ENCODE measurements around the gene QPRT. TPM values are rescaled to one million over a fixed set of nuclear protein-coding genes. Genes with fewer than 3 reads are reported as not detected.

The QPRT gene
- total and polyA plus RNA-seq, 2 of the 13 experiments (the other 11 are each of a cell fraction or from before 2014, with no cell fraction given), result 130 to 218 TPM

DNA sequence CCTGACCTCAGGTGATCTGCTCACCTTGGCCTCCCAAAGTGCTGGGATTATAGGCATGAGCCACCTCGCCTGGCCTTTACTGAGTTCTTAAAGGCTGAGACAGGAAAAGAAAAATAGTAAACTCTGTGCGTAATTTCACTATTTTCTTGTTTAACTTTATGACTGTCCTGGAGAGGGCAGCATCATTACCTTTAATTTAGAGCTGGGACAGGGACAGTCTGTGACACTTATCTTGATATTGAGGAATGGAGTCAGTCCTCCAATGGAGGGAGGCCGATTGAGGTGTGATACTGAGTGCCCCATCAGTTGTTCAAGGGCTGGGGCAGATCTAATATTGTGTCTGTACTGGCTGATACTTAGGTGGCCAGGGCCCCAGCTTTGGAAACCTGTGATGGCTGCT is 37.4 kb upstream of the QPRT start (continued):
- TF ChIP-seq, protein P1, sequence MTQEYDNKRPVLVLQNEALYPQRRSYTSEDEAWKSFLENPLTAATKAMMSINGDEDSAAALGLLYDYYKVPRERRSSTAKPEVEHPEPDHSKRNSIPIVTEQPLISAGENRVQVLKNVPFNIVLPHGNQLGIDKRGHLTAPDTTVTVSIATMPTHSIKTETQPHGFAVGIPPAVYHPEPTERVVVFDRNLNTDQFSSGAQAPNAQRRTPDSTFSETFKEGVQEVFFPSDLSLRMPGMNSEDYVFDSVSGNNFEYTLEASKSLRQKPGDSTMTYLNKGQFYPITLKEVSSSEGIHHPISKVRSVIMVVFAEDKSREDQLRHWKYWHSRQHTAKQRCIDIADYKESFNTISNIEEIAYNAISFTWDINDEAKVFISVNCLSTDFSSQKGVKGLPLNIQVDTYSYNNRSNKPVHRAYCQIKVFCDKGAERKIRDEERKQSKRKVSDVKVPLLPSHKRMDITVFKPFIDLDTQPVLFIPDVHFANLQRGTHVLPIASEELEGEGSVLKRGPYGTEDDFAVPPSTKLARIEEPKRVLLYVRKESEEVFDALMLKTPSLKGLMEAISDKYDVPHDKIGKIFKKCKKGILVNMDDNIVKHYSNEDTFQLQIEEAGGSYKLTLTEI (CRISPR knock-in tag; conservative IDR thresholded peaks at IDR 0.05), result no peak
- TF ChIP-seq PCBP1 (IDR thresholded peaks at IDR 0.05; ENCODE audit: borderline replicate concordance, low read depth, low read length) (no peak), MZF1 (CRISPR knock-in tag; IDR thresholded peaks at IDR 0.05; ENCODE audit: borderline replicate concordance) (no peak), STAG1 (CRISPR knock-in tag; IDR thresholded peaks at IDR 0.05) (peak; percentile 62), ZNF317 (CRISPR knock-in tag; IDR thresholded peaks at IDR 0.05) (no peak), MIXL1 (CRISPR knock-in tag; IDR thresholded peaks at IDR 0.05) (peak; percentile 68; the same call in 1 of the 2 replicates), ZNF782 (CRISPR knock-in tag; IDR thresholded peaks at IDR 0.05; ENCODE audit: borderline replicate concordance) (no peak), SNRNP70 (IDR thresholded peaks at IDR 0.05; ENCODE audit: low read depth, low read length) (no peak), RAD21 (CRISPR knock-in tag; IDR thresholded peaks at IDR 0.05) (peak; percentile 52), RARG (CRISPR knock-in tag; IDR thresholded peaks at IDR 0.05; ENCODE audit: low read depth) (no peak), SIX4 (CRISPR knock-in tag; IDR thresholded peaks at IDR 0.05) (no peak), PHF8 (CRISPR knock-in tag; IDR thresholded peaks at IDR 0.05) (no peak), WIZ (CRISPR knock-in tag; IDR thresholded peaks at IDR 0.05) (no peak), ZSCAN9 (CRISPR knock-in tag; IDR thresholded peaks at IDR 0.05; ENCODE audit: borderline replicate concordance) (no peak), ZNF790 (CRISPR knock-in tag; IDR thresholded peaks at IDR 0.05; ENCODE audit: borderline replicate concordance) (no peak)
- TF ChIP-seq, protein P2, sequence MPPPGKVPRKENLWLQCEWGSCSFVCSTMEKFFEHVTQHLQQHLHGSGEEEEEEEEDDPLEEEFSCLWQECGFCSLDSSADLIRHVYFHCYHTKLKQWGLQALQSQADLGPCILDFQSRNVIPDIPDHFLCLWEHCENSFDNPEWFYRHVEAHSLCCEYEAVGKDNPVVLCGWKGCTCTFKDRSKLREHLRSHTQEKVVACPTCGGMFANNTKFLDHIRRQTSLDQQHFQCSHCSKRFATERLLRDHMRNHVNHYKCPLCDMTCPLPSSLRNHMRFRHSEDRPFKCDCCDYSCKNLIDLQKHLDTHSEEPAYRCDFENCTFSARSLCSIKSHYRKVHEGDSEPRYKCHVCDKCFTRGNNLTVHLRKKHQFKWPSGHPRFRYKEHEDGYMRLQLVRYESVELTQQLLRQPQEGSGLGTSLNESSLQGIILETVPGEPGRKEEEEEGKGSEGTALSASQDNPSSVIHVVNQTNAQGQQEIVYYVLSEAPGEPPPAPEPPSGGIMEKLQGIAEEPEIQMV (CRISPR knock-in tag; IDR thresholded peaks at IDR 0.05; ENCODE audit: low read depth), result no peak
- TF ChIP-seq, protein P3, sequence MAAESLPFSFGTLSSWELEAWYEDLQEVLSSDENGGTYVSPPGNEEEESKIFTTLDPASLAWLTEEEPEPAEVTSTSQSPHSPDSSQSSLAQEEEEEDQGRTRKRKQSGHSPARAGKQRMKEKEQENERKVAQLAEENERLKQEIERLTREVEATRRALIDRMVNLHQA (CRISPR knock-in tag; IDR thresholded peaks at IDR 0.05), result no peak
- TF ChIP-seq, protein P4, sequence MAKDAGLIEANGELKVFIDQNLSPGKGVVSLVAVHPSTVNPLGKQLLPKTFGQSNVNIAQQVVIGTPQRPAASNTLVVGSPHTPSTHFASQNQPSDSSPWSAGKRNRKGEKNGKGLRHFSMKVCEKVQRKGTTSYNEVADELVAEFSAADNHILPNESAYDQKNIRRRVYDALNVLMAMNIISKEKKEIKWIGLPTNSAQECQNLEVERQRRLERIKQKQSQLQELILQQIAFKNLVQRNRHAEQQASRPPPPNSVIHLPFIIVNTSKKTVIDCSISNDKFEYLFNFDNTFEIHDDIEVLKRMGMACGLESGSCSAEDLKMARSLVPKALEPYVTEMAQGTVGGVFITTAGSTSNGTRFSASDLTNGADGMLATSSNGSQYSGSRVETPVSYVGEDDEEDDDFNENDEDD (CRISPR knock-in tag; IDR thresholded peaks at IDR 0.05; ENCODE audit: borderline replicate concordance), result no peak
- TF ChIP-seq, protein P5, sequence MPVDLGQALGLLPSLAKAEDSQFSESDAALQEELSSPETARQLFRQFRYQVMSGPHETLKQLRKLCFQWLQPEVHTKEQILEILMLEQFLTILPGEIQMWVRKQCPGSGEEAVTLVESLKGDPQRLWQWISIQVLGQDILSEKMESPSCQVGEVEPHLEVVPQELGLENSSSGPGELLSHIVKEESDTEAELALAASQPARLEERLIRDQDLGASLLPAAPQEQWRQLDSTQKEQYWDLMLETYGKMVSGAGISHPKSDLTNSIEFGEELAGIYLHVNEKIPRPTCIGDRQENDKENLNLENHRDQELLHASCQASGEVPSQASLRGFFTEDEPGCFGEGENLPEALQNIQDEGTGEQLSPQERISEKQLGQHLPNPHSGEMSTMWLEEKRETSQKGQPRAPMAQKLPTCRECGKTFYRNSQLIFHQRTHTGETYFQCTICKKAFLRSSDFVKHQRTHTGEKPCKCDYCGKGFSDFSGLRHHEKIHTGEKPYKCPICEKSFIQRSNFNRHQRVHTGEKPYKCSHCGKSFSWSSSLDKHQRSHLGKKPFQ (CRISPR knock-in tag; IDR thresholded peaks at IDR 0.05; ENCODE audit: insufficient replicate concordance), result no peak
- TF ChIP-seq, protein P6, sequence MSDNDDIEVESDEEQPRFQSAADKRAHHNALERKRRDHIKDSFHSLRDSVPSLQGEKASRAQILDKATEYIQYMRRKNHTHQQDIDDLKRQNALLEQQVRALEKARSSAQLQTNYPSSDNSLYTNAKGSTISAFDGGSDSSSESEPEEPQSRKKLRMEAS (IDR thresholded peaks at IDR 0.05), result no peak
- TF ChIP-seq, protein P7, sequence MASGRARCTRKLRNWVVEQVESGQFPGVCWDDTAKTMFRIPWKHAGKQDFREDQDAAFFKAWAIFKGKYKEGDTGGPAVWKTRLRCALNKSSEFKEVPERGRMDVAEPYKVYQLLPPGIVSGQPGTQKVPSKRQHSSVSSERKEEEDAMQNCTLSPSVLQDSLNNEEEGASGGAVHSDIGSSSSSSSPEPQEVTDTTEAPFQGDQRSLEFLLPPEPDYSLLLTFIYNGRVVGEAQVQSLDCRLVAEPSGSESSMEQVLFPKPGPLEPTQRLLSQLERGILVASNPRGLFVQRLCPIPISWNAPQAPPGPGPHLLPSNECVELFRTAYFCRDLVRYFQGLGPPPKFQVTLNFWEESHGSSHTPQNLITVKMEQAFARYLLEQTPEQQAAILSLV (CRISPR knock-in tag; IDR thresholded peaks at IDR 0.05; ENCODE audit: borderline replicate concordance), result no peak
- TF ChIP-seq, protein P8, sequence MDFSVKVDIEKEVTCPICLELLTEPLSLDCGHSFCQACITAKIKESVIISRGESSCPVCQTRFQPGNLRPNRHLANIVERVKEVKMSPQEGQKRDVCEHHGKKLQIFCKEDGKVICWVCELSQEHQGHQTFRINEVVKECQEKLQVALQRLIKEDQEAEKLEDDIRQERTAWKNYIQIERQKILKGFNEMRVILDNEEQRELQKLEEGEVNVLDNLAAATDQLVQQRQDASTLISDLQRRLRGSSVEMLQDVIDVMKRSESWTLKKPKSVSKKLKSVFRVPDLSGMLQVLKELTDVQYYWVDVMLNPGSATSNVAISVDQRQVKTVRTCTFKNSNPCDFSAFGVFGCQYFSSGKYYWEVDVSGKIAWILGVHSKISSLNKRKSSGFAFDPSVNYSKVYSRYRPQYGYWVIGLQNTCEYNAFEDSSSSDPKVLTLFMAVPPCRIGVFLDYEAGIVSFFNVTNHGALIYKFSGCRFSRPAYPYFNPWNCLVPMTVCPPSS (IDR thresholded peaks at IDR 0.05), result no peak
